ENCODE data around the gene POLN.

DNA sequence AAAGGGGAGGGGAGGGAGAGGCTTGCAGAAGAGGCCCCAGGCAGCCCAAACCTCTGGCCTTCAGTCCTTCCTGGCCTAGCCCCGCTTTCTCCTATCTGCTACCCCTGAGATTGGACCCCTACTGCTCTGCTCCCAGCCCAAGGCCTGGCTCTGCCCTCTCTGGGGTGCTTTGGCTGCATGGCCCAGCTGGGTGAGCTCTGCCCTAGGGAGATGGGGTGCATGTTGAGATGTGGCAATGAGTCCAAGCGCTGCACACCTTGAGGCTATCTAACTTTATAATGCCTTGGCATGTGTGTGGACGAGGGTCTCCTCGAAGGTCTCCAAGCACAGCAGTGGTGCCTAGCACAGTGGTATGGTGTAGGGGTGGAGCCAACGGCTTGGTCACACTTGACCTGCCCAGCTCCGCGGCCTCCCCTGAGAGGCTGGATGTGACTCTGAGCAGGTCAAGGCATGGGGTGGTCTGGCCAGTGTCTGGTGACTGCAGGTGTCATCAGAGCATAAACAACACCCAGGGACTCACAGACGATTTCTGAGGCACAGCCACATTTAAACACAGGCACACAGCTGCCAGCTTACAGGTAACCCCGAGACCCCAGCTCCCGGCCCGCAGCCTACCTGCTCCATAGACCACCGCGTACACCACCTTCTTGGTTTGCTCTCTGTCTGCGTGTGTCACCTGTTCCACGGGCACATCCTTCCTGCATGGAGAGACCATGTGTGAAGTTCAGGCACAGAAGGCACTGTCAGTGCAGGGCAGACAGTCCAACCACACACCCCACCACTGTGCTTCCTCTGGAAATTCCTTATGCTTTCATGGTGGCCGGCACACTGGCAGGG is 146.5 kb downstream of the POLN start:
- TF ChIP-seq CTCF (conservative IDR thresholded peaks at IDR 0.05 in 1 of 2, IDR thresholded peaks at IDR 0.05 in 1 of 2; ENCODE audit: extremely low read depth in 1 of 2, insufficient read depth in 1 of 2, low read depth in 1 of 2, low read length in 2 of 2) (no peak), EZH2 (IDR thresholded peaks at IDR 0.05; ENCODE audit: borderline replicate concordance, low read length) (no peak)
